CD4-positive, alpha-beta T cell treated with Interleukin-1 beta for 1 hour (primary cell): ENCODE data around the gene IL17RA.

Experiments used
- DNase-seq, 2 donors: peaks; one replicate each; pipeline ENCODE4 v3.0.0-alpha.2; 2020 to 2022

The IL17RA gene

DNA sequence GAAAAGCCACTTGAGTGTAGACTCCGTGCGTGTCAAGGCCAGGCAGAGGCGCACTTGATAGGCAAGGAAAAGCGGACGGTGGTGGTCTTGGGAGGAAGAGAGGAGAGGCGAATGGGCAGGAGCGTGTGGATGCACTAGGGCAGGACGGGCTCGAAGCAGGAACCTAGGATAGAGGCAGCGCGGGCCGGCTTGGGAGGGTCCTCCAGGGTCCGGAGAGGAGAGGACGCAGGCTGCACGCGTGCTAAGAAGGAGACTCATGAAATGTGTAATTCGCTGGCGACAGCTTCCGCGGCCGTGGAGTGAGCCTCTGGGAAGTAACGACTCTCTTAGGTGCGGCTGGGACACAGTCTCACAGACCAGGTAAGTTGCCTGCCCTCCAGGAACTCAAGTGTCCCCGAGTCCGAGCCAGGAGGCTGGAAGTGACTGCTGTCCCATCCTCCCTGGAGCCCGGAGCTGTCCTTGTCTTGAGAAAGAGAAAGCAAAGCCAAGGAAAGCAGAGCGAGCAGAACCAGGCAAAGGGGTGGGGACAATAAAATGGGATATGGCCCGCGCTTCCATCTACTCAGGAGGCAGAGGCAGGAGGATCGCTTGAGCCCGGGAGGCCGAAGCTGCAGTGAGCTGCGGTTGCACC is 874 bp upstream of the IL17RA start:
- DNase-seq: no peak

DNA sequence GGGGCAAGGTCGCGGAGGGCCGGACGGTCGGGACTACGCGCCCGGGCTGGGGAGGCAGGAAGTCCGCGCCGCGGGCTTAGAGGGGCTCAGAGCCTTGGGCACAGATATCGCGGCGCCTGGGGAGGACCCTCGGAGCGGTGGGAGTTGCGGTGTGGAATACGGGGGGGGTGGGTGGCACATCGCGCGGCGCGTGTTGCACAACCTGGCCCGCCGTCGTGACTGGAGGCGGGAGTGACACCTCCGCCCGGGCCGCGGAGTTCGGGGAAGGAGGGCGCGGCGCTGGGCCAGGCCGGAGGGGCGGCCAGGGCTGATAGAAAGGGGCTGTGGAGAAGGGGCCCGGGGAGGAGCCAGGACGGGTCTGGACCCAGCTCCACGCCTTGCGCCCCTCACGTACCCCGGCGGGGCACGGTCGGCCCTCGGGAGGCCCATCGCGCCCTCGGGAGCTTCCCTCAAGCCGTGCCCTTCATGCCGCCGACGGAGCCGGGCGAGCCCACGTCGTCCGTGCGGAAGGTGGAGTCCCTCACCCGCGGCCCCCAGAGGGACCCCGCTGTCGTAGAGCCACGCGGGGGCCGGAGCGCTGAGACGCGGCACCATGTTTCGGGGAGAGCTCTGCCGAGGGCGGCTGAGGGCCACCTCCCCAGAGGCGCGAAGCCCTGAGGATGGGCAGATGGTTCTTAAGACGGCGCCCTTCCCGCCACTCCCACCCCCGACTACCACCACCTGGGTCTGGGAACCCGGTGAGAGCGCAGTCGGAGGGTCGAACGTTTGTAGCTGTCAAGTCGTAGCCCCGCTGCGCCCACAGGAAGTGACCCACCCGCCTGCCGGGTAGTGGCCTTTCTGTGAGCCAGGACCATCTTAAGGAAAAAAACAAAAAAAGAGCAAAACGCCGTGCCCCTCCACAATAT is 729 bp downstream of the IL17RA start:
- peak in 1 of 2 donors; percentile 17 for DNase-seq

DNA sequence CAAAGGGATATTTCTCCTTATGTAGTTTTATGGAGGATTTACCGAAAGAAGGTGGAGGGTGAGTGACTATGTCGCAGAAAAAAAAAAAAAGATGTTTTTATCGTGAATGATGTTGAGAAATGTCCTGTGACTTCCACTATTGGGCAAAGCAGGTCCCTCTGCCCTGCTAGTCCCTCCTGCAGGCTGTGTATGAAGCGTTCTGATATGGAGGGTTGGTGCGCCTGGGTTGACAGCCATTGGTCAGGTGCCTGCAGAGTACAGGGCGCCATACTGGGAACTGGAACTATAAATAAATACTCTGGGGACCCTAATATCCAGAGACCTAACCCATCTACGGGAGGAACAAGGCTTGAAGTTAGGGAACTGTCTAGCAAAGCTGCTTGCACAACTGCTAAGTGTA is 1.5 kb downstream of the IL17RA start:
- peak in 1 of 2 donors; percentile 31 for DNase-seq

DNA sequence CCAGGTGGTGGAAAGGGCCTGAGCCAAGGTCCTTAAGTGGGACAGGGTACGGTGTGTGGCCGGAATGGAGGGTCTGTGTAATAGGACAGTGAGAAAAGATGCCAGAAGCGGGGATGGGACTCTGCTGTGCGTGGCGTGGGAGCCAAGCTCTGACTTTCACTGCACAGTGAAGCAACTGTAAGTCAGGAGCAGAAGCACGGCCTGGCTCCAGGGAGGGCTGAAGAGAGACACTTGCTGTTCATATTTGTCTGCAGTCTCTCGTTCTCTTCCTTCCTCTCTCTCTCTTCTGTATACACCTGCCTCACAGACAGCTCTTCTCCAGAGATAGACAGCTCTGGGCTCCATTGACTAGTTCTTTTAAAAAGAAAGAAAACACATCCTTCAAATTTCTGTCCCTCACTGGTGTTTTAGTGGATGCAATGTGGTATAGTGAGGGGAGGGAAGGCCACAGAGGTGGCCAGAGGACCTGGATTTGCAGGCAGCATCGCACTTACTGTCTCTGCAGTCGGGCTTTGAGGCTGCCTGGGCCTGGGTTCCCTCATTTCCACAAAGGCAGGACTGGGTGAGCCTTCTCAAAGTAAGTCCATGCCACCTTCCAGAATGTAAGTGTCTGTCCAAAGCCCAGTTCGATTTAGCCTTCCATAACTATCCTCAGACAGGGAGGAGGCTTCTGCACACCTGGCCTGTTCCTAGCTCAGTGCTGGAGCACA is 2.1 kb downstream of the IL17RA start:
- DNase-seq: no peak

DNA sequence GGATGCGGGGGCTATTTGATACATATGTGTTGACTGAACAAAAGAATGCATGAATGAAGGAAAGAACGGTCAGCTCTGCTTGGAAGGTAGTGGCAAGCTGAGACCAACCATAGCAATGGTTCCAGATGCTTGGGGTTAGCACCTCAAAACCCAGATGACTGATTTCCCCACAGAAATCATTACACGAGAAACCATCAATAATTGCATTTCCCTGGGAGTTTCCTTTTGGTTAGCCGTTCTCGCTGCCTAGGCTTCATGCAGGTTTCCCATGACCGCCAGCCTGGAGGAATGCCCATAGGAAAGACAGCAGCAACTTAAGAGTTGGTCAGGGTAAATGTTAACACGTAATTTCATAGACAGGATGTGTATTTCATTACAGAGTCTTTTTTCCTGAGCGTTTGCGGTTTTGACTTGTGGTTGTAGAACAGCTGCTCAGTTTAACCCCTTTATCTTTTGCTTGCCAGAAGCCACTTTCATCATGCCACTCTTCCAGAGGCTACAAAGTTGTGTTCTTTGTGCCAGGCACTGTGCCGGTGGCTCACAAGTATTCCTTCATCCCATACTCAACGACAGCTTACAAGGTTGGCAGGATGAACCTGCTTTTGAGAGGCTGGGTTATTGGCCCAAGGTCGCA is 2.8 kb downstream of the IL17RA start:
- DNase-seq: peak; percentile 24 to 60

DNA sequence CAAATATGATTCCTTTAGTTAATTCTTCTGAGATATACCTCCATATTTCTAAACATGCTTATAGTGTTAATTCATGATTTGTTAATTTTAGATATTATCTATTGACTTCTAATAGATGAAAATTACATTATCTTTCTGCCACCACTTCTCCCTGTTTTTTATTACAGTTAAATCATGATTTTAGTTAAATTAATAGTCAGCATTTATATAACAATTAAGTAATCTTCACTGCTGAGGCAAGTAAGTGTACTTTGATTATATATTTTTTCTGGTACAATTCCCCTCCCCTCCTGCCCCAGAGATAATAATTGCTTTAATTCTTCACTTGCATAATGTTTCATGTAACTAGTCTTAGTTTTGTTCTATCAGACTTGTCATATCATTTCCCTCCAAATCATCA is 5.8 kb downstream of the IL17RA start:
- no peak for DNase-seq

DNA sequence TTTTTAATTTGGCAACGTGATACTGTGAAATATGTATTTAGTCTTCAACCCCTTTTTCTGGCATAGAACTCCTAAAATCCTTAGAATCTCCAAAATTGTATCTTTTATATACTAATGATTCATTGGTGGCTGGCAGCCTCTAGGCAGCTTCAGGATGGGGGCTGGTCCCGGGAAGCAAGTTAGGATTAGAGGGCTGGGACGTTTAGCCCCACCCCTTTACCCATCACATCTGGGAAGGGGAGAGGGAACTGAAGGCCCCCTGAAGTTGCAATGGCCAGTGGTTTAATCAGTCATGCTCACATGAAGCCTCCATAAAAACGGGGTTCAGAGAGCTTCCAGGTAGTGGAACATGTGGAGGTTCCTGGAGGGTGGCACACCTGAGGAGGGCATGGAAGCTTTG is 7.1 kb downstream of the IL17RA start:
- DNase-seq: no peak

DNA sequence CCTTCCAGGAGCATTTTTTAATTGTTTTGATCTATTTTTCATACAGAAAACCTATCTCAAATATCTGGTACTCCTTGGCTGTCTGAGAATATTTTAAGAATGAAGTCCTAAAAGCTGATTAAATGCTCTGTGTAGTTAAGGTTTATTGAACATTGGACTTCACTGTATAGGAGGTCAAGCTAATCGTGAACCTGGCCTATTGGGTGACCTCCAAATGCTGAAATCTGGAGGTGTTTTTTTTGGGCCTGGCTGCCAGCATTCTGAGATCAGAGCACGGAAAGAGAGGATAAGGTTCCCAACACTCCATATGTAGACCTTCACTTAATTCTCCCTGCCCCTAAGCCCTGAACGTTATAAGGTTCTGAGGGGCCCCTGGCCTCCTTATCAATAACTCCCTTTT is 8.3 kb downstream of the IL17RA start:
- DNase-seq: no peak

DNA sequence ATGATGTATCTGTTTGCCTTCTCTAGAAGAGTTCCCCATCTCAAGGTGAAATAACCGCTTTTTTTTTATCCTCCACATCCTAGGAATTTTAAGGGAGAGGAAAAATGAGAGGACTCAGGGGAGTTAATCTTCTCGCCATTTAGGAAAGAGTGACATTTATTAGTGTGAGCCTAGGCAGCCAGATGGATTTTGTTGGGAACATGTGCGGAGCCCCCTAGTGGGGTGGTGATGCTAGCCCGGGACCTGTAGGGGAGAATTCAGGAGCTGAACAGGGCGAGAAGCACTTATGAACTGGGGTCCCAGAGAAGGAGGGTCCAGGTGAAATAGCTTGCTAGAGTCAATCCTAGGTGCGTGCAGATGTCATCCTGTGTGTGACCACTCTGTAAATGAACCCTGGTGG is 10.7 kb downstream of the IL17RA start:
- no peak for DNase-seq

DNA sequence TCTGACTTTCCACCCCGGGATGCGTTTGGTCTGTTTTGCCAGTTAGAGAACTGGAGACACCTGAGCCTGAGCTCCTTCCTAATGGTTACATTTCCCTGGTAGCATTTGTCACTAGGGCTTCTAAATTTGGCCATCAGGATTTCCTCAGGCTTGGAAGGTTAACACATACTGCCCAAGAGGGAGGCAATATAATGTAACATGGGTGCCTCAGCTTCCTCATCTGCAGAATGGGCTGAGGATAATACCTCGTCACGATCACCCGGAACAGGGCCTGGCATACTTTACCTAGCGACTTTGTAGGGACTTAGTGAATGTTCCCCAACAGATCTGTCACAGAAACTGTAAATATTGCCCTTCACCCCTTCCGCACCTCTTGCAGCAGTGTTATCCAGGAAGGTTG is 11.3 kb downstream of the IL17RA start:
- DNase-seq: no peak

DNA sequence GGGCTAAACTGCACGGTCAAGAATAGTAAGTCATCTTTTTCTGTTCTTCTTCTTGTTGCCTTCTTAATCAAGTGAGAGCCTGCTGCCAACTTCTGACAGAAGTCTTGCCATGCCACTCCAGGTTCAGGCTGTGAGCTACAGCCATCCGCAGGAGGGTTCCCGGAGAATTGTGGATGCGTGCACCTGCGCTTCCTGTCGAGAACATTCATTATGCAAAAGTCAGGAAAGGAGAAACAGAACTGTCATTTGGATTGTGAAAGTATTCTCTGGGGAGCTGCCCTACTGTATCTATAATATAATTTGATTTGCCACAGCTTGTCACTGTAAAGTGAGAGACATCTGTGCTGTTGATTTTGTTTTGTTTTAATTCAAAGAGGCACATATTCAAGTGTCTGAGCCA is 12.3 kb downstream of the IL17RA start:
- DNase-seq: no peak

DNA sequence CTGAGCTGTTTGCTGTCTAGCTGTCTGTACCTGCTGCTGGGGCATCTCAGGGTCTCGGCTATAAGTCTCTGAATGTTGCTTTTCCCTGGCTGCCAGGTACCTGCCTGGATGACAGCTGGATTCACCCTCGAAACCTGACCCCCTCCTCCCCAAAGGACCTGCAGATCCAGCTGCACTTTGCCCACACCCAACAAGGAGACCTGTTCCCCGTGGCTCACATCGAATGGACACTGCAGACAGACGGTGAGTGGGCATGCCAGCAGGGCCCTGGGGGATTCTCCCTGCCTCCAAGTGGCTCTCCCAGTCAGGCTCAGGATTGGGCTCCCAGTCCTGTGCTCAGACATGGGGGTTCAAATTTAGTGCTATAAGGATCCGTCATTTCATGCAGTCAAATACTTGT is 12.9 kb downstream of the IL17RA start:
- DNase-seq: no peak

DNA sequence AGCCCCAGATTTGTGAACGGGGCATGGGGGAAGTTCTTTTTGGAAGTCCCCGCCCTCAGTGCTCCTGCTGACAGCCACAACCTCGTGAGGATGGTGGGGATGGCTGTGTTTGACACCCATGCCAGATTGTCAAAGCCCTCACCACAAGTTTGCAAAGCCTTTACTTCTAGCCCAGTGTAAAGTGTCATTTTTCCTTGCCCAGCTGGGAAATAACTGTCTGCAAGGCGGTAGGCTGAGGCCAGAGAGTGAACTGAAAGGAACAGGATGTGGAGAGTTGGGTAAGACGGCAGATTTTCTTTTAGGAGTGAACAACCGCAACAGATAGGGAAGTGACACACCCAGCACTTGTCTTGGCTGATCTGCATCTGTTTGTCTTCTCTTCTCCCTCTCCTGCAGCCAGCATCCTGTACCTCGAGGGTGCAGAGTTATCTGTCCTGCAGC is 13.6 kb downstream of the IL17RA start:
- peak; percentile 36 to 37 for DNase-seq

DNA sequence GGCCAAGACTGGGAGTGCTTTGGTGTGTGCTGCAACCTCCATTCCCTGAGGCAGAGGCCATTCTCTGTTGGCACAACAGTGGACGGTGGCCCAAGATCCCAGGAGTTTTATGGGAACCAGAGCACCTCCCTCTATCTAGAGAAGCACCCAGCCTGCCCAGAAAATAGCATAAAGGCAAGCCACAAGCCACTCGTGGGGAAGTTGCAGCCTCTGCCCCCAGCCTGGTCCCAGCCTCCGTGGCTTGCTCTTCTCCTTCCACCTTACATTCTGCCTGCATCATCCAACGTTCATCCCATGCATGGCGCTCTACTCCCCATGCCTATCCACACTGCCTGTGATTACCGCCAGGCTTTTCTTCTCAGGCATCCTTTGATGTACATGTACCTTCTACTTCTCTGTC is 15.8 kb downstream of the IL17RA start:
- no peak for DNase-seq

DNA sequence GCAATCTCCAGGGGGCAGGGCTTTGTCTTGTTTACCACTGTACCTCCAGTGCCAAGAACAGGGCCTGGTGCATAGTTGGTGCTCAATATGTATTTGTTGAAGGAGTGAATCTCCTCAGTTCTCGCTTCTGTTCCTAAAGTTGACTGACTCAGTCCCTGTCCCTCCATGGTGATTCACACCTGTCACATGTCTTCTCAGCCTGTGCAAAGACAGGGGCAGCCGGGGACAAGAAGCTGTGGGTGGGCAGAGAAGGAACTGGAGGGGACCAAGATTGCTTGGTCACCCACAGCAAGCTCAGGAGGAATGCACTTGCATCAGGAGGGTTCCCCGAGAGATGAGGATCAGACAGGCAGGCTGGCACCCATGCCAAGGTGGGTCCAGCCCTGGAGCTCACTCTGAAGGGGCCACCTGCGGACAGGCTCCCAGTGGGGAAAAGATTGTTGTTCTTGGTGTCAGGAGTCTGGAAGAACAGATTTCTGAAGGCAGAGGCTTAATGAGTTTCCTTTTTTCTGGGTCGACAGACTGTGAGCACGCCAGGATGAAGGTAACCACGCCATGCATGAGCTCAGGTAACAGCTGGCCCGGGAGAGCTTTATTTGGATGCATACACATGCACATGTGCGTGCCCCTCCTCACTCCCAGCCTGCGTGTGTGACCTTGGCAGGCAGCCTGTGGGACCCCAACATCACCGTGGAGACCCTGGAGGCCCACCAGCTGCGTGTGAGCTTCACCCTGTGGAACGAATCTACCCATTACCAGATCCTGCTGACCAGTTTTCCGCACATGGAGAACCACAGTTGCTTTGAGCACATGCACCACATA is 16.9 kb downstream of the IL17RA start:
- DNase-seq: no peak

DNA sequence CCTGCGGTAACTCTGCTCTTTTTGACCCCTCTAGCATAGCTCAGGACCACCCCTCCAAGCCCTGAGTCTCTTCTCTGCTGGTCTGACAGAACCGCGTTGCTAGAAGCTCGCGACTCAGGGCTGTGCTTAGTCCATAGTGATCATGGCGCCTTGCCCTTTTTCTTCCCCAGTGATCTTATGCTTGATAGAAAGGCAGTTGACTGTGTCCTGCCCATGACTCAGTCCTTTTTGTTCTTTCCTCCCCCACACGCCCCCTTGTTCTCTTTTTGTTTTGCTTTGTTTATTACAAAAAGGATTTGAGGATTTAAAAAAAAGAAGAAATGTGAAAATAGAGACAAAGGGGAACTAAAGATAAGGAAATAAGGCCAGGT is 17.5 kb downstream of the IL17RA start:
- no peak for DNase-seq

DNA sequence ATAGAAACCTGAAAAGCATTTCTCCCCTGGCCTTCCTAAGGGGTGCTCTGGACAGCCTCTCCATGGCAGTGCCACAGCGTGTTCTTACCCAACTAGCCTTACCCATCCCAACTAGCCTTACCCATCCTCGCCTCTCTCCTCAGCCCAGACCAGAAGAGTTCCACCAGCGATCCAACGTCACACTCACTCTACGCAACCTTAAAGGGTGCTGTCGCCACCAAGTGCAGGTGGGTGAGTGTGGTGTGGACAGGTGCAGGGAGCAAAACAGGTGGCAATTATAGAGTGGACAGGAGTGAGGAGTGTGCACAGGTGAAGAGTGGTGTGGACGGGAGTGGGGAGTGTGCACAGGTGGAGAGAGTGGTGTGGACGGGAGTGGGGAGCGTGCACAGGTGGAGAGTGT is 18.6 kb downstream of the IL17RA start:
- DNase-seq: no peak

DNA sequence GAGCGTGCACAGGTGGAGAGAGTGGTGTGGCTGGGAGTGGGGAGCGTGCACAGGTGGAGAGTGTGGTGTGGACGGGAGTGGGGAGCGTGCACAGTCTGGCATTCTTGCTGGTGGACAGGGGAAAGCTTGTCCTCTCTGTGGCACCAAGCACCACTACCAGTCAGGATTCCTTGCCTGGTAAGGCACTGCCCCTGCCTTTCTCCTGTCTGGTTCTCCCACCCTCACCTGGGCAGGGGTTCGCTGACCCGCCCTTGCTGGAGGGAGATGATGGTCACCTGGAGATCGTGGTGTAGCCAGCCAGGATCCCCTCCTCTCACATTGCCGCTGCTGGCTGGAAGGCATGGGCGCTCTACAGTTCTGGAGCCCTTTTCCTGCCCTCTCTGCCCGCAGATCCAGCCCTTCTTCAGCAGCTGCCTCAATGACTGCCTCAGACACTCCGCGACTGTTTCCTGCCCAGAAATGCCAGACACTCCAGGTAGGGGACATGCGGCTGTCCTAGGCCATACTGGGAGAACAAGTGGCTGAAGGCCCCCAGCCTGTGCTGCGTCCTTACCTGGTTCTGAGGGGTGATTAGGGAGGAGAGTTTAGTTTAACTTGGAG is 19.6 kb downstream of the IL17RA start:
- no peak for DNase-seq

DNA sequence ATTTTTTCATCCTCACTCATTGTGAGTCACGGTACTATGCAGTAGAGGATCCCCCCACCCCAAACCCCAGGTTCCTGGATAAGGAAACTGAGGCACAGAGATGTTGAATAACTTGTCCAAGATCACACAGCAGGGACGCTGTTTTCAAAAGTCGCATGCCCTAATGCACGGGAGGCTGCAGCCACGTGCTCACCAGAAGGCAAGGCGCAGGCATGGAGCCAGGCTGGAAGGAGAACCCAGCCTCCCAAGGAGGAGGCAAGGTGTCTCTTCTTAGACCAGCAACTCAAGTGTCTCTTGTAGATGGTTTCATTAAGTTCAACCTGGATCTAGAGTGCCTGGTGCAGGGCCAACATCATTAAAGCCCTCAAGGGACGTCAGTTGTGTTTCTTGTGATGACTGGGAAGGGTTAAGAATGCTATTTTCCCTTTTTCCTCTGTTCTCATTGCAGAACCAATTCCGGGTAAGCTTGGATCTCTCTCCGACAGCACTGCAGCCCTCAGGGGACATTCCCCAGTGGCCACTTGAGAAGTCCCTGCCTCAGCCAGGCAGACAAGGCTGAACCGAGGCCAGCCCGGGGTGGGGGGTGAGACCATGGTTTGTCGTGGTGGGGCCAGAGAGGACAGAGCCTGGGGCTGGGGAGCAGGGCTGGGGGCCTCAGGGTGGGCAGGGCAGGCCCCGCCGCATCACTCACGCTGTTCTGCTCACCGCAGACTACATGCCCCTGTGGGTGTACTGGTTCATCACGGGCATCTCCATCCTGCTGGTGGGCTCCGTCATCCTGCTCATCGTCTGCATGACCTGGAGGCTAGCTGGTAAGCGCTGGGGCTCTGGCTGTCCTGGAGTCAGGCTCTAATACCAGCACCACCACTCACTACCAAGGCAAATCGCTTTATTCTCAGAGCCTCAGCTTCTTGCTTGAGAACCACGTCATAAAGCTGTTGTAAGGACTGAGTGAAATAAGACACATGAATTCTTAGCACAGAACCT is 20.6 kb downstream of the IL17RA start:
- DNase-seq: no peak

DNA sequence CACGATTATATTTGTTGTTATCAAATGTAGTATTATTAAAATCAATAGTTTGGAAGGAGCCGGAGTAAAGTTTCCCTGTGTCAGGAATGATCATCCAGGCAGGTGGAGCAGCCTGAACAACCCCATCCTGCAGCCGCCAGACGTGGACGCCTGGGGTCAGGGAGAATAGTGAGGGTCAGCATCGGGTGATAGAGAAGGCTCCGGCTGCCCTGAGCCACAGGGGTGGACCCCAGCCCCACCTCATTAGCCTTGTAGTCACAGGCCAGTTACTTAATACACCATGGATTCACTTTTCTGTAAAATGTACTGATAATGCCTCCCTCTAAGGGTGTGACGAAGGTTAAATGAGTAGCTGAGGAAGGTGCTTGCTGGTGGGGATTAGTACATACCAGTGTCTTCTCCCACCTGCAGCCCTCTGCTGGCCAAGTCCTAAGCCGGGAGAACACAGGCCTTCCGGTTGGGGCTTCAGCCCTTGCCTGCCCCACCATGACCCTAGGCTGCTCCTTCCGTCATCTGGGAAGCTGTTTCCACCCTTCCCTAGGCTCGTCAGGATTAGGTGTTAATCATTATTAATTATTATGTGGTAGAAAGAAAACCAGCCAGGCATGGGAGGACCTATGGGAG is 21.5 kb downstream of the IL17RA start:
- no peak for DNase-seq
